BJ (cell line): ENCODE measurements around the gene SDK1. TPM values are rescaled to one million over a fixed set of nuclear protein-coding genes. Genes with fewer than 3 reads are reported as not detected.

Experiments used
- CTCF ChIA-PET: fragments of 350-600 bp; formaldehyde crosslinking; extraction: SDS; loops from one replicate; lab custom pipeline; 2021; ENCODE audit warnings: antibody characterized with exemption, inconsistent platforms; lab: Yijun Ruan, JAX
- POLR2A ChIA-PET: fragments of 300-600 bp; sonication (Branson Sonifier 250); formaldehyde crosslinking; extraction: SDS; loops from one replicate; lab custom pipeline; 2021; ENCODE audit warnings: antibody characterized with exemption; lab: Charles Lee
- DNase-seq: peaks from one replicate; pipeline ENCODE4 v3.0.0-alpha.2; 2011; ENCODE audit warnings: low read depth
- H3K27me3 ChIP-seq: 2 replicates; pipeline ENCODE4 v1.6.0; 2011; ENCODE audit warnings: low read length; ENCODE audit not compliant: control insufficient read depth, insufficient read depth
- H3K36me3 ChIP-seq: 2 replicates; pipeline ENCODE4 v1.5.1; 2011; ENCODE audit warnings: low read length; ENCODE audit not compliant: control insufficient read depth, insufficient read depth
- H3K4me3 ChIP-seq: 2 replicates; pipeline ENCODE4 v1.5.1; 2011; ENCODE audit warnings: low read depth, mild to moderate bottlenecking, control low read depth, low read length
- CTCF ChIP-seq: IDR thresholded peaks from 2 replicates; pipeline ENCODE4 v1.5.1; 2011; ENCODE audit warnings: low read depth, mild to moderate bottlenecking, control low read depth, inconsistent platforms, low read length, moderate library complexity; ENCODE audit not compliant: insufficient read depth
- polyA plus RNA-seq: library from polyadenylated mRNA; depleted of rRNA; stranded (reverse); fragments of >200 nt; gene quantifications from 2 replicates; pipeline ENCODE4 v1.2.3, GENCODE V29; 2011

The SDK1 gene
- polyA plus RNA-seq, 1 experiment, result 0.01 TPM

- no peaks in the 10 kb centered on the region for H3K27me3 ChIP-seq
- H3K4me3 ChIP-seq, result no peak overlapping the region
- DNase-seq, result no peak
- H3K36me3 ChIP-seq, result no peaks in the 10 kb centered on the region
- POLR2A ChIA-PET, result no interaction called here
- CTCF ChIA-PET, result no interaction called here
- TF ChIP-seq CTCF, result no peak
Observed at GRCh38 chr7:4123823-4124222, 822.8 kb downstream of the SDK1 start.

GRCh38 chr7:4124556-4125477, 823.8 kb downstream of the SDK1 start:
- Histone ChIP-seq H3K27me3 (no peaks in the 10 kb centered on the region), H3K4me3 (no peak overlapping the region), H3K36me3 (no peaks in the 10 kb centered on the region)
- ChIA-PET POLR2A (no interaction called here), CTCF (no interaction called here)
- no peak for DNase-seq
- TF ChIP-seq CTCF, result no peak

GRCh38 chr7:4127909-4128560, 827.0 kb downstream of the SDK1 start:
- H3K27me3 ChIP-seq, result no peaks in the 10 kb centered on the region
- no peaks in the 10 kb centered on the region for H3K36me3 ChIP-seq
- ChIA-PET CTCF (no interaction called here), POLR2A (no interaction called here)
- no peak for TF ChIP-seq CTCF
- H3K4me3 ChIP-seq, result no peak overlapping the region
- DNase-seq, result no peak

- TF ChIP-seq CTCF, result no peak
Observed at GRCh38 chr7:4129481-4130122, 828.5 kb downstream of the SDK1 start.

GRCh38 chr7:4131063-4131462, 830.0 kb downstream of the SDK1 start:
- no peaks in the 10 kb centered on the region for H3K27me3 ChIP-seq
- ChIA-PET CTCF (no interaction called here), POLR2A (no interaction called here)
- no peaks in the 10 kb centered on the region for H3K36me3 ChIP-seq
- DNase-seq, result no peak
- no peak overlapping the region for H3K4me3 ChIP-seq
- TF ChIP-seq CTCF, result no peak

More at GRCh38 chr7:4129481-4130122, 828.5 kb downstream of the SDK1 start:
- DNase-seq, result no peak
- H3K36me3 ChIP-seq, result no peaks in the 10 kb centered on the region
- no peak overlapping the region for H3K4me3 ChIP-seq
- ChIA-PET POLR2A (no interaction called here), CTCF (no interaction called here)
- no peaks in the 10 kb centered on the region for H3K27me3 ChIP-seq
